Naive thymus-derived CD4-positive, alpha-beta T cell (primary cell): ENCODE measurements around the gene SEMA3A. TPM values are rescaled to one million over a fixed set of nuclear protein-coding genes. Genes with fewer than 3 reads are reported as not detected.
A peak's percentile ranks its signal among the peaks of the same experiment; 100 is the strongest.

Experiments used
- ATAC-seq: fragments of 150-1000 bp; cut with Tn5 transposase; 2 replicates; pipeline ENCODE4 v1.10.0; 2021; ENCODE audit warnings: mild to moderate bottlenecking, moderate library complexity
- CTCF ChIA-PET: fragments of 350-600 bp; sonication (Branson Sonifier 250); formaldehyde crosslinking; loops from one replicate; lab custom pipeline; 2021; ENCODE audit warnings: antibody characterized with exemption; lab: Charles Lee
- POLR2A ChIA-PET: fragments of 350-600 bp; sonication (Branson Sonifier 250); formaldehyde crosslinking; loops from one replicate; lab custom pipeline; 2021; ENCODE audit warnings: antibody characterized with exemption, inconsistent platforms; lab: Charles Lee
- DNase-seq, 9 donors: peaks; one replicate each; pipeline versions ENCODE4 v3.0.0 to v3.0.0-alpha.2; 2020 to 2022; ENCODE audit warnings: mixed read lengths in 1 of 9
- H3K27ac ChIP-seq: one replicate; pipeline ENCODE4 v1.7.0; 2013; ENCODE audit warnings: mild to moderate bottlenecking, low read depth, low read length, moderate library complexity
- H3K27me3 ChIP-seq, 2 donors: one replicate each; pipeline ENCODE4 v1.7.0; 2013; ENCODE audit warnings: low read length in 2 of 2, mild to moderate bottlenecking in 2 of 2, moderate library complexity in 2 of 2; ENCODE audit not compliant: control insufficient read depth in 2 of 2, insufficient read depth in 2 of 2
- H3K36me3 ChIP-seq, 3 experiments: 1 replicate in 2 of 3; 2 replicates in 1 of 3; pipeline ENCODE4 v1.7.0; 2013; ENCODE audit warnings: low read length in 3 of 3, mild to moderate bottlenecking in 3 of 3, moderate library complexity in 1 of 3; ENCODE audit not compliant: insufficient read depth in 3 of 3, control insufficient read depth in 2 of 3
- H3K4me1 ChIP-seq, 2 donors: one replicate each; pipeline ENCODE4 v1.7.0; 2013; ENCODE audit warnings: low read length in 2 of 2, mild to moderate bottlenecking in 2 of 2, moderate library complexity in 1 of 2; ENCODE audit not compliant: control insufficient read depth in 2 of 2, insufficient read depth in 2 of 2
- H3K4me3 ChIP-seq: 2 replicates; pipeline ENCODE4 v1.7.0; 2013; ENCODE audit warnings: mild to moderate bottlenecking, low read length
- H3K9me3 ChIP-seq, 3 experiments: 1 replicate in 2 of 3; 2 replicates in 1 of 3; pipeline ENCODE4 v1.7.0; 2013; ENCODE audit warnings: low read length in 3 of 3; ENCODE audit not compliant: control insufficient read depth in 2 of 3
- H3K27ac Mint-ChIP-seq, 9 donors: one replicate each; pipeline ENCODE4 v1.8.0; 2020 to 2022; ENCODE audit warnings: mixed read lengths in 9 of 9, mild to moderate bottlenecking in 8 of 9, moderate library complexity in 5 of 9, inconsistent platforms in 2 of 9
- H3K27me3 Mint-ChIP-seq, 5 donors: one replicate each; pipeline ENCODE4 v1.8.0; 2021 to 2022; ENCODE audit warnings: mixed read lengths in 5 of 5, mild to moderate bottlenecking in 1 of 5
- H3K36me3 Mint-ChIP-seq, 5 donors: one replicate each; pipeline ENCODE4 v1.8.0; 2020 to 2022; ENCODE audit warnings: mixed read lengths in 5 of 5, mild to moderate bottlenecking in 3 of 5, inconsistent platforms in 1 of 5
- H3K4me1 Mint-ChIP-seq, 7 donors: one replicate each; pipeline ENCODE4 v1.8.0; 2020 to 2022; ENCODE audit warnings: mixed read lengths in 7 of 7, mild to moderate bottlenecking in 3 of 7, inconsistent platforms in 1 of 7
- H3K4me3 Mint-ChIP-seq, 10 donors: one replicate each; pipeline ENCODE4 v1.8.0; 2020 to 2022; ENCODE audit warnings: mild to moderate bottlenecking in 10 of 10, mixed read lengths in 10 of 10, moderate library complexity in 6 of 10, inconsistent platforms in 2 of 10
- H3K9me3 Mint-ChIP-seq, 11 donors: one replicate each; pipeline ENCODE4 v1.8.0; 2020 to 2022; ENCODE audit warnings: mixed read lengths in 11 of 11, mild to moderate bottlenecking in 4 of 11, inconsistent platforms in 1 of 11, moderate library complexity in 1 of 11
- intact Hi-C, 2 donors: fragments of 100-400 bp; cut with micrococcal nuclease; formaldehyde crosslinking; loops; one replicate each; pipeline ENCODE4 v1.15.1; 2023
- polyA plus RNA-seq, 2 donors: library from polyadenylated mRNA; unstranded; fragments of 300-500 nt; fragmentation: Illumina TruSeq; gene quantifications; one replicate each; pipeline ENCODE4 v1.2.3, GENCODE V29; 2021
- total RNA-seq, 6 experiments: library from RNA in 5 of 6; stranded (reverse) in 5 of 6; gene quantifications; 1 replicate in 5 of 6; 2 replicates in 1 of 6; pipeline ENCODE4 v1.2.3 and lab custom pipeline; 2021 to 2026

SEMA3A gene
- total and polyA plus RNA-seq, 7 experiments from 2014 or later: 0.29 to 3.0 (median 1.3) TPM

DNA sequence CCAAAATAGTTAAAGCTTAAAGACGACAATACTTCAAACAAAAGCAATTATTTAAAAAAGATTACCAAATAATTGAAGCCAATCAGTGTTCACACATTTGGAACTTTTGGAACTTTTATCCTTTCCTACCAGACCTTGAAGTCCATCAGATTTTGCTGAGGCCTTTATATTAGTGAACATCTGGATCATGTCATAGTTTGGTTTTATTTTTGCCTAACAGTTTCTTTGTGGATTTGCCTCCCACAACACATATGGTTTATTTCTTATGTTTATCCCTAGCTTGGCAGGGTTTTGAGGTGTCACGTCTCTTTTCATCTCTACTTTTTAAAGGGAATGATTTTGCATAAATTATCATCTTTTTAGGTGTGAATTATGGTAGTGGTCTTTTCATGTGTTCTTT, 242.4 kb downstream of the SEMA3A start:
- no peak overlapping the region for H3K27ac Mint-ChIP-seq
- H3K9me3 Mint-ChIP-seq: no peaks in the 10 kb centered on the region
- ATAC-seq: no peak
- Histone ChIP-seq H3K4me1 (no peaks in the 10 kb centered on the region), H3K27ac (no peak overlapping the region), H3K9me3 (no peaks in the 10 kb centered on the region), H3K27me3 (no peaks in the 10 kb centered on the region), H3K4me3 (no peak overlapping the region), H3K36me3 (no peaks in the 10 kb centered on the region)
- POLR2A ChIA-PET: no interaction called here
- CTCF ChIA-PET: no interaction called here
- no peak for DNase-seq
- H3K36me3 Mint-ChIP-seq: no peaks in the 10 kb centered on the region
- intact Hi-C loops: no loop called here
- no peak overlapping the region for H3K4me3 Mint-ChIP-seq
- peaks cover 0 to 2% (median 0%) of the 10 kb centered on the region in 5 donors for H3K27me3 Mint-ChIP-seq
- H3K4me1 Mint-ChIP-seq: no peaks in the 10 kb centered on the region

DNA sequence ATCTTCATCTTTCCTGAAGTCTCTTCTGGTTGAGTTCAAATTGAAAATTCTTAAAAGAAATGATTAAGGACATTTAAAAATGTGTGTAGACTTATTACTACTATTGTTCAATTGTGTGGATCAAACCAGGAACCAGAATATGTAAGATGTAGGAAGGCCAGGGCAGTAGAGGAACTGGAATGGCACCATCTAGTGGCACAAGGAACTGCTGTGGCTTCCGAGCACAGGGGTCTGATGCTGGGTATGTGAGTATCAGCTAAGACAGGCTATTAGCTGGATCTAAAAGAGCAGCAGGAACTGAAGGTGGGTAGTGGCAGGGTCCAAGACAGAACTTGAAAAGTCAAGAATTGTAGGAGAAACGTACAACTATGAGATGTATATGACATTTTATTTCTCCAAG, 247.3 kb downstream of the SEMA3A start:
- H3K4me1 Mint-ChIP-seq: no peaks in the 10 kb centered on the region
- H3K27ac Mint-ChIP-seq: no peak overlapping the region
- Histone ChIP-seq H3K4me3 (no peak overlapping the region), H3K4me1 (no peaks in the 10 kb centered on the region), H3K9me3 (no peaks in the 10 kb centered on the region), H3K27ac (no peak overlapping the region), H3K36me3 (no peaks in the 10 kb centered on the region), H3K27me3 (no peaks in the 10 kb centered on the region)
- ChIA-PET CTCF (interaction anchor here (2.2 kb wide), 1 partner anchor 11 kb away, joined by 9 read pairs; no protein-coding TSS in a partner anchor), POLR2A (no interaction called here)
- no peaks in the 10 kb centered on the region for H3K36me3 Mint-ChIP-seq
- peaks cover 0 to 3% (median 0%) of the 10 kb centered on the region in 5 donors for H3K27me3 Mint-ChIP-seq
- DNase-seq (no peak), ATAC-seq (peak; percentile 42)
- no peak overlapping the region for H3K4me3 Mint-ChIP-seq
- H3K9me3 Mint-ChIP-seq: no peaks in the 10 kb centered on the region
- intact Hi-C loops: no loop called here

DNA sequence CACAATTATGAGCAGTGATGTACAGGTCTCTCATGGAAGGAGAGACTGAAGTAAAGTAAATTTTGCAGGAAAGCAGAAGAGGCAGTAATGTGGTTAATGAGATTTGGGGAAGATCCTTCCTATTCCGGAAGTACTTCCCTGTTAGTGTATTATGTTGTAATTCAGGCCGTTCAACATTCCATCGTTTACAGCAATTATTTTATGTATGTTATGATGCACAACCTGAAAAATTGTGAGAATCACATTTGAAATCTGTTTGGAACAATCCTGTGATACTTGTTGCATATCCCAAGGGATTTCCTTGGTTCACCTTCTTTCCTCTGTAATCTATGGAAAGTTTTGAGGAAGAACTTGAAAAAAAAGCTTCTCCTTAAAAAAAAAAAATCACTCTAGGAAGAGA, 247.8 kb downstream of the SEMA3A start:
- Histone ChIP-seq H3K4me3 (no peak overlapping the region), H3K9me3 (no peaks in the 10 kb centered on the region), H3K27ac (no peak overlapping the region), H3K36me3 (no peaks in the 10 kb centered on the region), H3K4me1 (no peaks in the 10 kb centered on the region), H3K27me3 (no peaks in the 10 kb centered on the region)
- no peaks in the 10 kb centered on the region for H3K9me3 Mint-ChIP-seq
- no peak overlapping the region for H3K4me3 Mint-ChIP-seq
- H3K27ac Mint-ChIP-seq: no peak overlapping the region
- DNase-seq (no peak), ATAC-seq (no peak)
- POLR2A ChIA-PET: no interaction called here
- no peaks in the 10 kb centered on the region for H3K4me1 Mint-ChIP-seq
- intact Hi-C loops: no loop called here
- CTCF ChIA-PET: interaction anchor here (2.2 kb wide), 1 partner anchor 10 kb away, joined by 9 read pairs; no protein-coding TSS in a partner anchor
- H3K27me3 Mint-ChIP-seq: peaks cover 0 to 3% (median 0%) of the 10 kb centered on the region in 5 donors
- H3K36me3 Mint-ChIP-seq: no peaks in the 10 kb centered on the region

DNA sequence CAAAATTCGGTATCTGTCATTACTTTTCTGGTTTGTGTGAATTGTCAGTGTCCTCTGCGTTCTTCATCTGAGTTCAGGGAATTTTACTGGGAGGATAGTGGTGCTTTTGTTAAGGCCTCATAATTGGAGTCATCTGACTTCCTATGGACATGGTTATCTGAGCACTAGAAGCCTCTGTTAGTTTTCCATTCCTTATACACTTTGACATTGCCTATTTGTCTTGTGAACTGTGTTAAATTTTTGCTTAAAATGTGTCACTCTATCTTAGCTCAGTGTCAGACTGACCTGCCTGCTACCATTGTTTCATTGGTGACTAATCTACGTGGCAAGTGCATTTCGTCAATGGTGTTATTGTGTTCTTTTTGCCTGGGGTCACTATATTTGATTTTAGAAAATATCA, 253.3 kb downstream of the SEMA3A start:
- Histone ChIP-seq H3K27me3 (no peaks in the 10 kb centered on the region), H3K4me3 (no peak overlapping the region), H3K9me3 (no peaks in the 10 kb centered on the region), H3K4me1 (no peaks in the 10 kb centered on the region), H3K27ac (no peak overlapping the region), H3K36me3 (no peaks in the 10 kb centered on the region)
- Mint-ChIP-seq H3K9me3 (no peaks in the 10 kb centered on the region), H3K36me3 (no peaks in the 10 kb centered on the region), H3K27ac (no peak overlapping the region), H3K27me3 (peaks cover 0 to 3% (median 0%) of the 10 kb centered on the region in 5 donors), H3K4me3 (no peak overlapping the region), H3K4me1 (no peaks in the 10 kb centered on the region)
- no peak for ATAC-seq
- ChIA-PET CTCF (no interaction called here), POLR2A (no interaction called here)
- intact Hi-C loops: no loop called here
- no peak for DNase-seq

DNA sequence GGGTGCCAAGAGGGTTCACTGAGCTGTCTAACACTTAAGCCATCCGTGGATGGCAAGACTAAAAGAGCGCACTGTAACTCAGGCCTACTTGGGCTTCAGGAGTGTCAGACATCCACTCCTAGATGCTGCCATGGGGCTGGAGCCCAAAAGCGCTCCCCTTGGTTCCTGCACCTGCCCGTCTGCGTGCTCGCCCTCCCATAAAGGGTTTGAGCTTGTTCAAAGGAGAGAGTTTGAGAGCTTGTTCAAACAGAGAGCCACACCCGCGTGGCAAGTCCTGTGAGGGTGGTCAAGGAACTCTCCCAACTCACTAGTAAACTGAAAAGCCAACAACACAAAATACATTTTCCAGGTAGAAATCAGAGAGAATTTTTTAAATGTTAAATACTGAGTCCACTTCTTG, 256.7 kb downstream of the SEMA3A start:
- Mint-ChIP-seq H3K9me3 (no peaks in the 10 kb centered on the region), H3K4me1 (peaks cover 0 to 5% (median 3%) of the 10 kb centered on the region in 7 donors), H3K27me3 (peaks cover 0 to 4% (median 0%) of the 10 kb centered on the region in 5 donors), H3K4me3 (no peak overlapping the region), H3K36me3 (no peaks in the 10 kb centered on the region), H3K27ac (no peak overlapping the region)
- Histone ChIP-seq H3K27me3 (no peaks in the 10 kb centered on the region), H3K9me3 (no peaks in the 10 kb centered on the region), H3K4me1 (no peaks in the 10 kb centered on the region), H3K27ac (no peak overlapping the region), H3K4me3 (no peak overlapping the region), H3K36me3 (no peaks in the 10 kb centered on the region)
- POLR2A ChIA-PET: no interaction called here
- intact Hi-C loops: loop anchor here (2.0 kb wide), 2 partner anchors 249 to 1813 kb away; no protein-coding TSS in a partner anchor
- DNase-seq (no peak), ATAC-seq (no peak)
- CTCF ChIA-PET: interaction anchor here (0.5 to 4.6 kb wide), 2 partner anchors 137 to 1086 kb away, joined by 3 to 44 read pairs; no protein-coding TSS in a partner anchor

GRCh38 chr7:83936056-83936708, 258.4 kb downstream of the SEMA3A start:
- peaks cover 0 to 4% (median 0%) of the 10 kb centered on the region in 5 donors for H3K27me3 Mint-ChIP-seq
- DNase-seq (peak in 8 of 9 donors; percentile 13 to 68 (median 58)), ATAC-seq (peak; percentile 63)
- H3K36me3 Mint-ChIP-seq: no peaks in the 10 kb centered on the region
- Histone ChIP-seq H3K27ac (no peak overlapping the region), H3K36me3 (no peaks in the 10 kb centered on the region), H3K4me3 (no peak overlapping the region), H3K4me1 (no peaks in the 10 kb centered on the region), H3K27me3 (no peaks in the 10 kb centered on the region), H3K9me3 (no peaks in the 10 kb centered on the region)
- H3K27ac Mint-ChIP-seq: no peak overlapping the region
- H3K4me1 Mint-ChIP-seq: peaks cover 0 to 5% (median 3%) of the 10 kb centered on the region in 7 donors
- no peak overlapping the region for H3K4me3 Mint-ChIP-seq
- intact Hi-C loops: loop anchor here (1.0 to 2.0 kb wide), 5 partner anchors 40 to 1815 kb away; no protein-coding TSS in a partner anchor
- no peaks in the 10 kb centered on the region for H3K9me3 Mint-ChIP-seq
- CTCF ChIA-PET: interaction anchor here (0.7 to 4.6 kb wide), 11 partner anchors 10 to 1620 kb away, joined by 3 to 44 read pairs (median 3); no protein-coding TSS in a partner anchor
- POLR2A ChIA-PET: no interaction called here
